ENCODE data around the gene CHKB.

DNA sequence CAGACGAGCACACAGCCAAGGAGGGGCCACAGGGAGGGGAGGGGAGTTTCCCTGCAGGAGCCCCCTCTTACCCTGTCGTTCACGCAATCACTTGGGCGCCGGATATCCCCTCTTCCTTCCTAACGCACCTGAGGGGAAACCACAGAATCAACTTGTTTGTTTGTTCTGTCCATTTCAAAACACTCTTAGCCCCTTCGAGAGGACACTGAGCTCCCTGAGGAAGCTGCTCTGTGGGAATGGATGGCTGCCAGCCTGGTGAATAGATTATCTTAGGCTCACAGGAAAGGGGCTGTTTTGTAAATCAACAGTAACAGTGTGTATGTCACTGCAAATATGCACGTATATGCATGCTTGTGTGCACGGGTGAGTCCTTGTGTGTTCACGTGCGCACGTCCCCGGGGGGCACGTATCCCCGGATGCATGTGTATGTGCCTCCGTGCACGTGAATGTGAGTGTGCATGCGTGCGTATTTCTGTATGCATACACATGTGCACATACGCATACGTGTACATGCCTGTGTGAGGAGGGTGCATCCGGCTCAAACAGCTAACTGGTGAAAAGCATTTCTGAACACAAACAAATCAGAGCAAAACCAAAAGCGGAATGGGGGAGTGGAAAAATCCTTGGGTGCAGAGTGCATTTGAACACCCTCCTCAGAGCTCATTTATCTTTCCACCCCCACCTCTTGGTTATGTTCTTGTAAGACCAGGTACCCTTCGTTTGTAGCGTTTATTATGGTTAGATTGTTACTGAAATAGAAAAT is 38.1 kb upstream of the CHKB start:
- TF ChIP-seq, protein P1, sequence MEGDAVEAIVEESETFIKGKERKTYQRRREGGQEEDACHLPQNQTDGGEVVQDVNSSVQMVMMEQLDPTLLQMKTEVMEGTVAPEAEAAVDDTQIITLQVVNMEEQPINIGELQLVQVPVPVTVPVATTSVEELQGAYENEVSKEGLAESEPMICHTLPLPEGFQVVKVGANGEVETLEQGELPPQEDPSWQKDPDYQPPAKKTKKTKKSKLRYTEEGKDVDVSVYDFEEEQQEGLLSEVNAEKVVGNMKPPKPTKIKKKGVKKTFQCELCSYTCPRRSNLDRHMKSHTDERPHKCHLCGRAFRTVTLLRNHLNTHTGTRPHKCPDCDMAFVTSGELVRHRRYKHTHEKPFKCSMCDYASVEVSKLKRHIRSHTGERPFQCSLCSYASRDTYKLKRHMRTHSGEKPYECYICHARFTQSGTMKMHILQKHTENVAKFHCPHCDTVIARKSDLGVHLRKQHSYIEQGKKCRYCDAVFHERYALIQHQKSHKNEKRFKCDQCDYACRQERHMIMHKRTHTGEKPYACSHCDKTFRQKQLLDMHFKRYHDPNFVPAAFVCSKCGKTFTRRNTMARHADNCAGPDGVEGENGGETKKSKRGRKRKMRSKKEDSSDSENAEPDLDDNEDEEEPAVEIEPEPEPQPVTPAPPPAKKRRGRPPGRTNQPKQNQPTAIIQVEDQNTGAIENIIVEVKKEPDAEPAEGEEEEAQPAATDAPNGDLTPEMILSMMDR (IDR thresholded peaks at IDR 0.05; ENCODE audit: control extremely low read depth in 1 of 3, insufficient read depth in 1 of 3, low read depth in 1 of 3, low read length in 3 of 3) = peak in 2 of 3 experiments; percentile 74 to 78; a peak in 2 of 4 replicates
- TF ChIP-seq TAF1 (IDR thresholded peaks at IDR 0.05; ENCODE audit: low read depth, low read length) (no peak), BCL11A (IDR thresholded peaks at IDR 0.05; ENCODE audit: low read depth in 2 of 2, low read length in 2 of 2) (no peak), RFX5 (IDR thresholded peaks at IDR 0.05; ENCODE audit: borderline replicate concordance, low read depth, low read length) (no peak), SUZ12 (IDR thresholded peaks at IDR 0.05; ENCODE audit: low read length) (no peak), SIX5 (IDR thresholded peaks at IDR 0.05; ENCODE audit: low read depth, low read length) (no peak), RXRA (IDR thresholded peaks at IDR 0.05; ENCODE audit: insufficient read depth, low read depth, low read length) (no peak), RAD21 (IDR thresholded peaks at IDR 0.05 in 1 of 2, conservative IDR thresholded peaks at IDR 0.05 in 1 of 2; ENCODE audit: low read depth in 2 of 2, low read length in 2 of 2) (no peak)
- TF ChIP-seq, protein P2, sequence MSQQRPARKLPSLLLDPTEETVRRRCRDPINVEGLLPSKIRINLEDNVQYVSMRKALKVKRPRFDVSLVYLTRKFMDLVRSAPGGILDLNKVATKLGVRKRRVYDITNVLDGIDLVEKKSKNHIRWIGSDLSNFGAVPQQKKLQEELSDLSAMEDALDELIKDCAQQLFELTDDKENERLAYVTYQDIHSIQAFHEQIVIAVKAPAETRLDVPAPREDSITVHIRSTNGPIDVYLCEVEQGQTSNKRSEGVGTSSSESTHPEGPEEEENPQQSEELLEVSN (IDR thresholded peaks at IDR 0.05) = no peak
